Large intestine (tissue), 3 donors: ENCODE measurements around the gene FZR1. TPM values are rescaled to one million over a fixed set of nuclear protein-coding genes. Genes with fewer than 3 reads are reported as not detected.
A peak's percentile ranks its signal among the peaks of the same experiment; 100 is the strongest.

ENCODE experiments used
- DNase-seq, 2 donors: peaks; one replicate each; pipeline versions ENCODE4 v3.0.0 to v3.0.0-alpha.2; 2013
- H3K27ac ChIP-seq: one replicate; pipeline ENCODE4 v1.5.1; 2013; ENCODE audit warnings: low read length
- H3K27me3 ChIP-seq: 2 replicates; pipeline ENCODE4 v1.6.1; 2013; ENCODE audit warnings: low read length; ENCODE audit not compliant: control insufficient read depth, insufficient read depth
- H3K36me3 ChIP-seq: 2 replicates; pipeline ENCODE4 v1.6.1; 2013; ENCODE audit warnings: low read length; ENCODE audit not compliant: control insufficient read depth, insufficient read depth
- H3K4me1 ChIP-seq: one replicate; pipeline ENCODE4 v1.6.1; 2013; ENCODE audit warnings: low read length; ENCODE audit not compliant: control insufficient read depth, insufficient read depth
- H3K4me3 ChIP-seq: one replicate; pipeline ENCODE4 v1.5.1; 2013; ENCODE audit warnings: low read length
- H3K9me3 ChIP-seq: one replicate; pipeline ENCODE4 v1.6.1; 2013; ENCODE audit warnings: mild to moderate bottlenecking, low read depth, low read length, moderate library complexity; ENCODE audit not compliant: control insufficient read depth
- WGBS: methylation state at CpG from one replicate; pipeline ENCODE4 v1.1.5; 2013; ENCODE audit warnings: low lambda C conversion rate; ENCODE audit not compliant: insufficient coverage; 5-methylcytosine and 5-hydroxymethylcytosine counted together
- polyA plus RNA-seq: library from polyadenylated mRNA; unstranded; fragments of 120-200 nt; gene quantifications from one replicate; pipeline ENCODE4 v1.2.1, GENCODE V29; 2013

The FZR1 gene
- polyA plus RNA-seq, 1 donor: 42.5 TPM

GRCh38 chr19:3515891-3516422 is 9.8 kb downstream of the FZR1 start:
- no peak for DNase-seq
- H3K27me3 ChIP-seq: no peaks in the 10 kb centered on the region
- peaks cover 9% of the 10 kb centered on the region for H3K4me1 ChIP-seq
- H3K4me3 ChIP-seq: no peak overlapping the region
- no peak overlapping the region for H3K27ac ChIP-seq
- no CpG with 5 or more reads among the region's 15 CpGs for WGBS
- peaks cover 49% of the 10 kb centered on the region for H3K36me3 ChIP-seq
- no peaks in the 10 kb centered on the region for H3K9me3 ChIP-seq

DNA sequence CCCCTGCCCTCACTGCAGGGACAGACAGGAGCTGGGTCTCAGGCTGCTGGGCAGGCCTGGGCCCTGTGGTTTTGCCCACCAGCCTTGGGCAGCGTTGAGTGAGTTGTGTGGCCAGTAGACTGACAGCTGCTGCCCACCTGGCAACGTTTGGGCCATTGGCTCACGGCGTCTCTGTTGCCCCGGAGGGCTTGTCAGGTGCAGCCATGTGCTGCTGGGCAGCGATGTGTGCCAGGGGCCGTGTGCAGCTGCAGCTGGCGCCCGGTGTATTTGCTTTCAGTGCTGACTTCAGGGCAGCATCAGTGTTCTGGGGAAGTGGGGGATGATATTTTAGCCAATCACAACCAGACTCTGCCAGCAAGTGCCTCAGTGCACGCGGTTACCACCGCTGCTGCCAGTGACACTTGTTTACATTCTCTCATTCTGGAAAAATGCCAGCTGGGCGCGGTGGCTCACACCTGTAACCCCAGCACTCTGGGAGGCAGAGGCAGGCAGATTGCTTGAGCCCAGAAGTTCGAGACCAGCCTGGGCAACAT is 10.6 kb downstream of the FZR1 start:
- WGBS: no CpG with 5 or more reads among the region's 15 CpGs
- peaks cover 9% of the 10 kb centered on the region for H3K4me1 ChIP-seq
- no peak overlapping the region for H3K4me3 ChIP-seq
- no peak overlapping the region for H3K27ac ChIP-seq
- peaks cover 43% of the 10 kb centered on the region for H3K36me3 ChIP-seq
- no peaks in the 10 kb centered on the region for H3K27me3 ChIP-seq
- H3K9me3 ChIP-seq: no peaks in the 10 kb centered on the region
- DNase-seq: no peak

GRCh38 chr19:3517638-3518037 is 11.5 kb downstream of the FZR1 start:
- H3K9me3 ChIP-seq: no peaks in the 10 kb centered on the region
- DNase-seq: no peak
- H3K4me3 ChIP-seq: no peak overlapping the region
- WGBS: 100% methylated on average over 1 of the region's 2 CpGs
- H3K27me3 ChIP-seq: no peaks in the 10 kb centered on the region
- H3K27ac ChIP-seq: no peak overlapping the region
- peaks cover 9% of the 10 kb centered on the region for H3K4me1 ChIP-seq
- H3K36me3 ChIP-seq: peaks cover 40% of the 10 kb centered on the region

GRCh38 chr19:3518255-3518654 is 12.1 kb downstream of the FZR1 start:
- H3K27me3 ChIP-seq: no peaks in the 10 kb centered on the region
- peaks cover 9% of the 10 kb centered on the region for H3K4me1 ChIP-seq
- no peaks in the 10 kb centered on the region for H3K9me3 ChIP-seq
- DNase-seq: no peak
- H3K27ac ChIP-seq: no peak overlapping the region
- WGBS: no CpG with 5 or more reads among the region's 10 CpGs
- H3K36me3 ChIP-seq: peaks cover 44% of the 10 kb centered on the region
- no peak overlapping the region for H3K4me3 ChIP-seq

DNA sequence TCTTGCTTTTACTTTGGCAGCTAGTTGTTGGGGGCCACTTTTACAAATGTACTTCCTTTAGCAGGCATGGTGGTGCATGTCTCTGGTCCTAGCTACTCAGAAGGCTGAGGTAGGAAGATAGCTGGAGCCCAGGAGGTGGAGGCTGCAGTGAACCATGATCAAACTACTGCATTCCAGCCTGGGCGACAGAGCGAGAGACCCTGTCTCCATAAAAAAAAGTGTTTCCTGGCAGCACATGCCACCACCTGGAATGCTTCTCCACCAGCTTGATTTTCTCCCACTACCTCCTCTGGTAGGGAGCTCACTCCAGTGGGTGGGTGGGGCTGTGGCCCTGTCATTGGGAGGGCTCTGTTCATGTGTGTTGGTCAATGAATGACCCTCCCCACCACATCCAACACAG is 12.5 kb downstream of the FZR1 start:
- no CpG with 5 or more reads among the region's 2 CpGs for WGBS
- DNase-seq: no peak
- H3K4me3 ChIP-seq: no peak overlapping the region
- peaks cover 9% of the 10 kb centered on the region for H3K4me1 ChIP-seq
- no peak overlapping the region for H3K27ac ChIP-seq
- no peaks in the 10 kb centered on the region for H3K9me3 ChIP-seq
- peaks cover 44% of the 10 kb centered on the region for H3K36me3 ChIP-seq
- no peaks in the 10 kb centered on the region for H3K27me3 ChIP-seq

DNA sequence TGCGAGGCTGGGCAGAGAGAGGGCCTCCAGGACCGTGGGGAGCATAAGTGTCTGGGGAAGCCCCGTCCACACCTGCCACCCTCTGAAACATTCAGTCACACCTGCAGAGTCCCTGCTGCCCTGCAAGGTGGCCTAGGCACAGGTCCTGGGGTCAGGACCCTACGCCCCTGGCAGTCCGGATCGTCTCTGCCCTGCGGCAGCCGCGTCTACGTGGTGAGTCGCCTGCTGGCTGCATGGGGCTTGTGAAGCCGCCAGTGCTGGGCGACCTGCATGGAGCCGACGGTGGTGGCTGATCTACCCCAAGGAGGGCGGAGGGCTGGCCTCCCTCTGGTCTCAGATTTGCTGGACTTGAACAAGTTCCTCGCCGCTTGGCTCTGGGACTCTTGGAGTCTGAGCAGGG is 13.0 kb downstream of the FZR1 start:
- no peak overlapping the region for H3K4me3 ChIP-seq
- no peaks in the 10 kb centered on the region for H3K27me3 ChIP-seq
- no peaks in the 10 kb centered on the region for H3K9me3 ChIP-seq
- no peak for DNase-seq
- peaks cover 9% of the 10 kb centered on the region for H3K4me1 ChIP-seq
- H3K36me3 ChIP-seq: peaks cover 45% of the 10 kb centered on the region
- H3K27ac ChIP-seq: no peak overlapping the region
- no CpG with 5 or more reads among the region's 18 CpGs for WGBS

DNA sequence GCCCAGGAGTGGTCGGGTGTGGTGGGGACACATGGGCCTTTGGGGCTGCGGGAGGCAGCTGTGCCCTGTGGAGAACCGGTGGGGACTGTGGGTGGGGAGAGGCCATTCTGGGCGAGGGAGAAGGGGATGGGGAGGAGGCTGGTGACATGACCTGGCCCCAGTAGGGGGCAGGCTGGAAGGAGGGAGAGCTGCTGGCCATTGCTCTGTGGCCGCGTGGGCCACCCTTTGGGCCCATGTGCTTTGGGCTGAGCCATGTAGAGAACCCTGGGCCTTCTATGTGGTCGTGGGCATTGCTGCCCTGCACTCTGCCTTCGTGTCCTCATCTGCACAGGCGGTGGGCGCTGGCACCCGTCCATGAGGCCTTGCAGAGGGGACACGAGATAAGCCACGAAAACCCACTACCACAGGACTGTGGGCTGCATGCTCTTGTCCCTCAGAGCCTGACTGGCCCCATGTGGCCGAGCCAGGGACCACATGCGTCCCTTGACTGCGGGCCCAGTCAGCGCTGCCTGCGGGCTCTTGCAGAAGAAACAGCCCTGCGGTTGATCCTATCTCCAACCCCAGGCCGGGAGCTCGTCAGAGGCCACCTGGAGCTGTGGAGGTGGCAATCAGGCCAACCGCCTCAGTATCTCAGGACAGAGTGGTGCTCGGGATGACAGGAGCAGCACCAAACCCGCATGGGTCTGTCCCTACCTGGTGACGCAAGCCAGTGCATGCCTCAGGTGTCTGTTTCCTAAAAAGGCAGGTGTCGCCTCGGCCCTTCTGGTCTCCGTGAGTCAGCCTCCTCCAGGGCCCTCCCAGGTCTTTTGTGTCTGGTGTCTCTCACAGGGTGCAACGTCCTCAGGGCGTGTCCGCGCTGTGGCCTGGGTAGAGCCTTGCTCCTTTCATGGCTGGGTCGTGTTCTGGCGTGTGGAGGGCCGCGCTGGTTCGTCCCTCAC is 14.3 kb downstream of the FZR1 start:
- Histone ChIP-seq H3K27ac (peak overlapping the region; percentile 33), H3K36me3 (peaks cover 50% of the 10 kb centered on the region), H3K27me3 (no peaks in the 10 kb centered on the region), H3K9me3 (no peaks in the 10 kb centered on the region), H3K4me1 (peaks cover 9% of the 10 kb centered on the region), H3K4me3 (no peak overlapping the region)
- no CpG with 5 or more reads among the region's 37 CpGs for WGBS
- peak in 1 of 2 donors; percentile 73 for DNase-seq

GRCh38 chr19:3521104-3521445 is 15.0 kb downstream of the FZR1 start:
- Histone ChIP-seq H3K4me3 (no peak overlapping the region), H3K27me3 (no peaks in the 10 kb centered on the region), H3K27ac (peak overlapping the region; percentile 15), H3K9me3 (no peaks in the 10 kb centered on the region), H3K4me1 (peaks cover 9% of the 10 kb centered on the region), H3K36me3 (peaks cover 55% of the 10 kb centered on the region)
- WGBS: 67% methylated on average over 1 of the region's 7 CpGs
- DNase-seq: no peak

GRCh38 chr19:3522421-3523360 is 16.6 kb downstream of the FZR1 start:
- Histone ChIP-seq H3K27ac (no peak overlapping the region), H3K9me3 (no peaks in the 10 kb centered on the region), H3K4me1 (peaks cover 9% of the 10 kb centered on the region), H3K4me3 (no peak overlapping the region), H3K36me3 (peaks cover 71% of the 10 kb centered on the region), H3K27me3 (no peaks in the 10 kb centered on the region)
- WGBS: no CpG with 5 or more reads among the region's 40 CpGs
- DNase-seq: no peak
